ENCODE data around the gene D2HGDH.

- TF ChIP-seq POLR2AphosphoS5 (IDR thresholded peaks at IDR 0.05): no peak
- TF ChIP-seq CTCF (IDR thresholded peaks at IDR 0.05): peak in 3 of 4 experiments; percentile 16 to 58 (median 49)
- TF ChIP-seq POLR2A (IDR thresholded peaks at IDR 0.05): no peak
Measured at GRCh38 chr2:241702155-241703031, 32.0 kb upstream of the D2HGDH start.

All from prostate gland (tissue), 2 donors.